Stimulated activated CD4-positive, alpha-beta T cell treated with anti-CD3 and anti-CD28 coated beads, Interleukin-4, amount 100 ng/mL, for 48 hours (primary cell): ENCODE measurements around the gene ANGPTL2.

Experiments used
- DNase-seq, 2 donors: peaks; one replicate each; pipeline ENCODE4 v3.0.0-alpha.2; 2020; ENCODE audit warnings: low read depth in 2 of 2

Gene ANGPTL2

DNA sequence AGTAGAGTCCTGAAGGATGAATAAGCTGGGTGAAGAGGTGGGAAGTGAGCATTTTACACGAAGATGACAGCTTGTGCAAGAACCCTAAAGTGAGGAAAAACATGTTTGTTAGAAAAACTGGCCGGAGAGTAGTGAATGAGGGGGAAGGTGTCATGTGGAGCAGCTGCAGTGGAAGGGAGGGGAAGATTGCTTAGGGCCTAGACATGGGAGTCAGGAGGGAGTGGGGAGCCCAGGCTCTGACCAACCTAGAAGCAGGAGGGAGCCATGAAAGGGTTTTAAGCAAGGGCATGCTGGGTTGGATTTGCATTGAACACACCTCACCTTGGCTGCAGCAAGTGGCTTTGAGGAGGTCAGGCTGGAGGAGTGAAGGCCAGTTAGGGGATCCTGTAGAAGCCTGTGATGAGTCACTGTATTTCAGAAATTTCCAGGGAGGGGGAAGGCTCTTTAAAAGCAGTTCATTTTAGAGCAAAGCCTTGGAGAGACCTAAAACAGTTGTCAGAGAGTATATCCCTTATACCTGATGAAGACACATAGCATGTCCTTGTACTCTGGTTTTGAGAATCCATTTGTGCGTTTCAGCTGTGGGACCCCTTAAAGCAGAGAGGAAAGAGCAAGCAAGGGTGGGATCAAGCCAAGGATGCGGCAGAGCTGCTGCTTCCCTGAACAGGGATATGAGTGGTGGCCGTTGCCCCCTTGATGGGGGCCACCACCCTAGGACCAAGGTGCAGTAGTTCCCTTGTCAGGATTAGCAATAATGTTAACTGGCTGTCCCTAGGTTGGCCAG, 45.4 kb downstream of the ANGPTL2 start:
- DNase-seq, result no peak

GRCh38 chr9:127075624-127076372, 46.6 kb downstream of the ANGPTL2 start:
- DNase-seq, result no peak

- no peak for DNase-seq
Observed at GRCh38 chr9:127074561-127075548, 47.6 kb downstream of the ANGPTL2 start.

- DNase-seq, result no peak
Observed at GRCh38 chr9:127067603-127068220, 54.7 kb downstream of the ANGPTL2 start.

DNA sequence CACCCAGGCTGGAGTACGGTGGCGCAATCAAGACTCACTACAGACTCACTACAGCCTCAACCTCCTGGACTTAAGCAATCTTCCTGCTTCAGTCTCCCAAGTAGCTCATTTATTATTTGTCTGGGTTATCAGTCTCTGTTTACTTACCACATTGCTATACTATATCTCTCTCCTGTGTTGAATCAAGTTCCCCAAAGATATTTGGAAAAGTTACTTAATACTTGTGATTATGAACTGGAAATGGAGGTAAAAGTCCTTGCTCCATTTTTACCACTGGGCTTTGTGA, 55.6 kb downstream of the ANGPTL2 start:
- DNase-seq, result no peak

DNA sequence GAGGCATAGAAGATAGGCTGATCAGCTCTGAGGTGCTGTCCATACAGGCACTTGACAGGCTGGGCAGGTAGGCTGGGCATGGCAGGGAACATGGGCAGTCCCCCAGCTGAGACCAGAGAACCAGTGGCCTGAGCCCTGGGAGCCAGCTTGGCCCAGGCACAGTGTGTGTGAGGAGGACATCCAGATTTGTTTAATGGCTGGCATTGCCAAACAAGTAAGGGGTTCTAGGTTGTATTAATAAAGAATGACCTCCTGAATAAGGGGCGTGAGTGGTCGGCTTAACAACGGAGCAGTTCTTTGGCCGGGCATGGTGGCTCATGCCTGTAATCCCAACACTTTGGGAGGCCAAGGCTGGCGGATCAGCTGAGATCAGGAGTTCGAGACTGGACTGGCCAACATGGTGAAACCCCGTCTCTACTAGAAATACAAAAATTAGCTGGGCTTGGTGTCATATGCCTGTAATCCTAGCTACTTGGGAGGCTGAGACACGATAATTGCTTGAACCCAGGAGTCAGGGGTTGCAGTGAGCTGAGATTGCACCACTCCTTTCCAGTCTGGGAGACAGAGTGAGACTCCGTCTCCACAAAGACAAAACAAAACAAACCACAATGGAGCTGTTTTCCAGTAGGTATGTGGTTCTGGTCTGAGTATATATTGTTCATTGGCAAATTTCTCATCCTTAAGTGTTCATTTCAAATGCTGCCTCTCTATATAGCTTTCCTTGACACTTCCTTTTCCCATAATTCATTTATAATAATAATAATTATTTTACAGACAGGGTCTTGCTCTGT, 56.2 kb downstream of the ANGPTL2 start:
- no peak for DNase-seq

DNA sequence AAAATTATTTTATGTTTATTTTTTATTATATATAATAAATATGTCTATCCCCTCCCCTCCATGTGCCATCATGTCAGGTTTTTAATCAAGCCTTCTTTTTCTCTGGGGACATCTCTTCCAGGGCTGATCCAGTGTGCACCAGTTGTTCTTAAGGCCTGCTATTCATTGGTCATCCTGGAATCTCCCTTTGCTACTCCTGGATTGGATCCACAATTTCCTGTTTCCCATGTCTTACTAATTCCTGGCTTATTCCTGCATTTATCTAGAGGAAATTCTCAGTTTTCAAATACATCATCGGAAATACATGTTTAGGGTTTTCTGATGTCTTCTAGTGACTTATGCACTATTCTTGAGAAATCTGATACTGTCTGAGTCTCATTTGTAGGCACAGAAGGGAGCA, 56.8 kb downstream of the ANGPTL2 start:
- DNase-seq, result no peak

DNA sequence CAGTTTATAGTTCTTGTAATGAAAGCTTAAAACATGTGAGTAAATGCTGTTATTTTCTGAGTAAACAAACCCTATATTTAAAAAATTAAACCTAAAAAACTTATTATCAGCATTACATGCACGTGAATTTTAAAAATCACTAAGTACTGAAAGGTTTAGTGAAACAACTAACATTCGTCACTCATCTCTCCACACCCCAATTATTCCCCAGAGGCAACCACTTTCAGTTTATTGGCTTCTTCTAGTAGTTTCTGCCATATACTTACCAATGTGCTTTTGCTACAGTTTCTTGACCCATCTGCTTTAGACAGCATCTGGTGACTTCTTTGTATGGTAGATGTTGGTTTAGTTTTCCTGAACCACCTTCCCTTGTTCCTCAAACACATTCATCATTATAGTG, 58.1 kb downstream of the ANGPTL2 start:
- DNase-seq, result no peak

GRCh38 chr9:127061411-127061810, 61.0 kb downstream of the ANGPTL2 start:
- no peak for DNase-seq

DNA sequence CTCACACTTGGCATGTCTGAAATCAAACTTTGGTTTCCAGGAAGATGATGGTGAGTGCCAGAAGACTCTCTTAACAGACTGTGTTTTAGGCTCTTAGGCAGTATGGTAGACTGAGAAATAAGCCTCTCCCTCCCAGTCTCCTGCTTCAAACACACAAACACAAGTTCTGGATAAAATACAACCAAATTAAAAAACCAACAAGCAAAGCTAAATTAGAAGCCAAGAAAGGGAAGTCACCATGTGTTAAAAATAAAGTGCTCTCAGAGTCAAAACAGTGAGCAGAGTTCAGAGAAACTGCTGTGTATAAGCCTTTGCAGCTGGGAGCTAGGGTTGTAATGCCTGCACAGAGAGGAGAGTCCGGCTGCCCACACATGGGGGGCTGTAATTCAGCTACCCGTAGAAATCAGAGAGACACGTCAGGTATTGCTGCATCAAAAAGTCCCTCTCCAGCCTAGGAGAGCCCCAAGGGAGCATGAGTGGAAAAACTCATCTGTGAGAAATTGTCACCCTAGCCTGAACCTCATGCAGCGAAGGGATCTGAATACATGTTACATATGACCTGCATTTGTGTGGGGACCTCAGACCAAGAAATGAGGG, 62.6 kb downstream of the ANGPTL2 start:
- DNase-seq, result no peak

- no peak for DNase-seq
Observed at GRCh38 chr9:127059030-127059429, 63.4 kb downstream of the ANGPTL2 start.

DNA sequence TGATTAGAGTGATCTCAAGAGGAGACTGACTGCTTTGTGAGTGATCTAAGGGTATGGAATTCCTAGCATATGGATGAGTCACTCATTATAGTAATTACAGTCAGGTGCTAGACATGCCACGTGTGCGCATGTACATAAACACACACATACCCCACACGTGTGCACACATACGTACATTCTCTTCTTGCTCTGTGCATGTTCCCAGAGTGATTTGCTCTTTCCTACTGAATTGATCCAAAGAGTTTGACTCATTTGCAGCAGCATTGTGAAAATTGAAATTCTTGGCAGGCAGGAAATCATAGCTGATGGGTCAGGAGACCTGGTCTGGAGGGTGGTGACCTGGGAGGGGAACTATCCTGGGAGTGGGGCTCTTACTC, 63.8 kb downstream of the ANGPTL2 start:
- no peak for DNase-seq

GRCh38 chr9:127058011-127058644, 64.3 kb downstream of the ANGPTL2 start:
- DNase-seq, result no peak

GRCh38 chr9:127056446-127056845, 66.0 kb downstream of the ANGPTL2 start:
- DNase-seq, result no peak

- DNase-seq, result no peak
Observed at GRCh38 chr9:127055745-127056402, 66.6 kb downstream of the ANGPTL2 start.

- DNase-seq, result no peak
Observed at GRCh38 chr9:127053960-127054359, 68.5 kb downstream of the ANGPTL2 start.

GRCh38 chr9:127053057-127053821, 69.2 kb downstream of the ANGPTL2 start:
- no peak for DNase-seq

GRCh38 chr9:127051881-127052595, 70.4 kb downstream of the ANGPTL2 start:
- DNase-seq, result no peak
